SK-N-SH treated with all-trans-retinoic acid at 6 μM for 48 hours (cell line): ENCODE measurements around the gene CEND1.

Source experiments
- ARNTL ChIP-seq: fragments of 450-650 bp; formaldehyde crosslinking; IDR thresholded peaks from 2 replicates; pipeline ENCODE4 v1.5.0; 2020; ENCODE audit warnings: low read depth, mild to moderate bottlenecking, moderate library complexity, borderline replicate concordance
- BACH2 ChIP-seq: fragments of 250-450 bp; sonication (Bioruptor Pico); IDR thresholded peaks from 2 replicates; pipeline ENCODE4 v1.9.0; 2021; ENCODE audit warnings: mild to moderate bottlenecking, borderline replicate concordance
- CSDC2 ChIP-seq: fragments of 250-450 bp; sonication (Bioruptor Pico); IDR thresholded peaks from 2 replicates; pipeline ENCODE4 v1.5.0; 2020; ENCODE audit warnings: mild to moderate bottlenecking, moderate library complexity
- ISL1 ChIP-seq: fragments of 250-450 bp; sonication (Bioruptor Pico); IDR thresholded peaks from 2 replicates; pipeline ENCODE4 v2.1.2; 2022; ENCODE audit warnings: mild to moderate bottlenecking, moderate library complexity
- TOX ChIP-seq: fragments of 250-450 bp; sonication (Bioruptor Pico); IDR thresholded peaks from 2 replicates; pipeline ENCODE4 v1.8.0; 2021; ENCODE audit warnings: mild to moderate bottlenecking, moderate library complexity, borderline replicate concordance
- ZFP30 ChIP-seq: fragments of 450-650 bp; formaldehyde crosslinking; IDR thresholded peaks from 2 replicates; pipeline ENCODE4 v1.5.0; 2022; ENCODE audit warnings: mild to moderate bottlenecking, moderate library complexity
- ZNF8 ChIP-seq: fragments of 450-650 bp; formaldehyde crosslinking; IDR thresholded peaks from 2 replicates; pipeline ENCODE4 v1.5.0; 2020; ENCODE audit warnings: mild to moderate bottlenecking, moderate library complexity
- TF ChIP-seq, protein P1 (sequence below): fragments of 250-450 bp; sonication (Bioruptor Pico); IDR thresholded peaks from 2 replicates; pipeline ENCODE4 v1.8.0; 2020; ENCODE audit warnings: mild to moderate bottlenecking, moderate library complexity, borderline replicate concordance
- TF ChIP-seq, protein P2 (sequence below): fragments of 250-450 bp; sonication (Bioruptor Pico); IDR thresholded peaks from 2 replicates; pipeline ENCODE4 v1.5.1; 2021; ENCODE audit warnings: mild to moderate bottlenecking, moderate library complexity
- TF ChIP-seq, protein P3 (sequence below): fragments of 250-450 bp; sonication (Bioruptor Pico); IDR thresholded peaks from 2 replicates; pipeline ENCODE4 v1.8.0; 2021; ENCODE audit warnings: low read depth, mild to moderate bottlenecking, moderate library complexity, borderline replicate concordance

DNA sequence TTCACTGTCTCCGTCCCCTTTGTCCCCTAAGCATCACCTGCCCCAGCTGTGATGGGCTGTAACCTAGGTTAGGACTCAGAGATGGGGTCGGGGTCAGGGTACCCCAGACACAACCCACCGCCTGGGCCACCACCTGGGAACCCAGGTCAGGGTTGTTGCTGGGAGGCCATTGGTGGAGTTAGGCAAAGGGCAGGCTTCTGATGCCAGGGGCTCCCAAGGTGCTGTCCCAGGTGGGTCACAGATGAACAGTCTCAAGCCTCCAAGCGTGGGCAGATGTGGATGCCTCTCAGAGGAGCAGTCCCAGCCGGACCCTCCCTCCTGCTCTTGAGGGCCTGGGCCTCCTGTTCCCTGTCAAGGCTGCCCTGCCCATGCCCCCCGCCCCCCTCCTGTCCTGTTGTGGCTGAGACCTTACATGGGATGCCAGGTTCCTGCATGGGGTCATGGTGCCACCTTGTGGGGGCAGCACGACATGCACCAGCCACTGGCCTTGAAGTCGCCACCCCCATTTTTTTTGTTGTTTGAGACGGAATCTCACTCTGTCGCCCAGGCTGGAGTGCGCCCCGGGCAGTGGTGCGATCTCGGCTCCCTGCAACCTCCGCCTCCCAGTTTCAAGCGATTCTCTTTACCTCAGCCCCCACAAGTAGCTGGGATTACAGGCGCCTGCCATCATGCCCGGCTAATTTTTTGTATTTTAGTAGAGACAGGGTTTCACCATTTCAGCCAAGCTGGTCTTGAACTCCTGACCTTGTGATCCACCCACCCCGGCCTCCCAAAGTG lies 24.7 kb downstream of the CEND1 start:
- TF ChIP-seq, protein P1, sequence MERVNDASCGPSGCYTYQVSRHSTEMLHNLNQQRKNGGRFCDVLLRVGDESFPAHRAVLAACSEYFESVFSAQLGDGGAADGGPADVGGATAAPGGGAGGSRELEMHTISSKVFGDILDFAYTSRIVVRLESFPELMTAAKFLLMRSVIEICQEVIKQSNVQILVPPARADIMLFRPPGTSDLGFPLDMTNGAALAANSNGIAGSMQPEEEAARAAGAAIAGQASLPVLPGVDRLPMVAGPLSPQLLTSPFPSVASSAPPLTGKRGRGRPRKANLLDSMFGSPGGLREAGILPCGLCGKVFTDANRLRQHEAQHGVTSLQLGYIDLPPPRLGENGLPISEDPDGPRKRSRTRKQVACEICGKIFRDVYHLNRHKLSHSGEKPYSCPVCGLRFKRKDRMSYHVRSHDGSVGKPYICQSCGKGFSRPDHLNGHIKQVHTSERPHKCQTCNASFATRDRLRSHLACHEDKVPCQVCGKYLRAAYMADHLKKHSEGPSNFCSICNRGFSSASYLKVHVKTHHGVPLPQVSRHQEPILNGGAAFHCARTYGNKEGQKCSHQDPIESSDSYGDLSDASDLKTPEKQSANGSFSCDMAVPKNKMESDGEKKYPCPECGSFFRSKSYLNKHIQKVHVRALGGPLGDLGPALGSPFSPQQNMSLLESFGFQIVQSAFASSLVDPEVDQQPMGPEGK (CRISPR knock-in tag): no peak
- TF ChIP-seq ZFP30 (CRISPR knock-in tag) (no peak), TOX (CRISPR knock-in tag) (no peak), ZNF8 (CRISPR knock-in tag) (no peak), ISL1 (CRISPR knock-in tag) (no peak), ARNTL (no peak), CSDC2 (CRISPR knock-in tag) (no peak), BACH2 (CRISPR knock-in tag) (no peak)
- TF ChIP-seq, protein P2, sequence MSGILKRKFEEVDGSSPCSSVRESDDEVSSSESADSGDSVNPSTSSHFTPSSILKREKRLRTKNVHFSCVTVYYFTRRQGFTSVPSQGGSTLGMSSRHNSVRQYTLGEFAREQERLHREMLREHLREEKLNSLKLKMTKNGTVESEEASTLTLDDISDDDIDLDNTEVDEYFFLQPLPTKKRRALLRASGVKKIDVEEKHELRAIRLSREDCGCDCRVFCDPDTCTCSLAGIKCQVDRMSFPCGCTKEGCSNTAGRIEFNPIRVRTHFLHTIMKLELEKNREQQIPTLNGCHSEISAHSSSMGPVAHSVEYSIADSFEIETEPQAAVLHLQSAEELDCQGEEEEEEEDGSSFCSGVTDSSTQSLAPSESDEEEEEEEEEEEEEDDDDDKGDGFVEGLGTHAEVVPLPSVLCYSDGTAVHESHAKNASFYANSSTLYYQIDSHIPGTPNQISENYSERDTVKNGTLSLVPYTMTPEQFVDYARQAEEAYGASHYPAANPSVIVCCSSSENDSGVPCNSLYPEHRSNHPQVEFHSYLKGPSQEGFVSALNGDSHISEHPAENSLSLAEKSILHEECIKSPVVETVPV (CRISPR knock-in tag): no peak
- TF ChIP-seq, protein P3, sequence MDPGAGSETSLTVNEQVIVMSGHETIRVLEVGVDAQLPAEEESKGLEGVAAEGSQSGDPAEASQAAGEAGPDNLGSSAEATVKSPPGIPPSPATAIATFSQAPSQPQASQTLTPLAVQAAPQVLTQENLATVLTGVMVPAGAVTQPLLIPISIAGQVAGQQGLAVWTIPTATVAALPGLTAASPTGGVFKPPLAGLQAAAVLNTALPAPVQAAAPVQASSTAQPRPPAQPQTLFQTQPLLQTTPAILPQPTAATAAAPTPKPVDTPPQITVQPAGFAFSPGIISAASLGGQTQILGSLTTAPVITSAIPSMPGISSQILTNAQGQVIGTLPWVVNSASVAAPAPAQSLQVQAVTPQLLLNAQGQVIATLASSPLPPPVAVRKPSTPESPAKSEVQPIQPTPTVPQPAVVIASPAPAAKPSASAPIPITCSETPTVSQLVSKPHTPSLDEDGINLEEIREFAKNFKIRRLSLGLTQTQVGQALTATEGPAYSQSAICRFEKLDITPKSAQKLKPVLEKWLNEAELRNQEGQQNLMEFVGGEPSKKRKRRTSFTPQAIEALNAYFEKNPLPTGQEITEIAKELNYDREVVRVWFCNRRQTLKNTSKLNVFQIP (CRISPR knock-in tag): no peak
